HEK293 (cell line): ENCODE data around the gene CEP72.

Experiments
- GLIS1 ChIP-seq: fragments of 450-650 bp; formaldehyde crosslinking; IDR thresholded peaks from 2 replicates; pipeline ENCODE4 v1.5.1; 2016; ENCODE audit warnings: missing biosample characterization, missing genetic modification characterization
- PRDM1 ChIP-seq: fragments of 450-650 bp; formaldehyde crosslinking; IDR thresholded peaks from 2 replicates; pipeline ENCODE4; 2016; ENCODE audit warnings: missing biosample characterization, missing genetic modification characterization
- RBAK ChIP-seq: fragments of 450-650 bp; formaldehyde crosslinking; IDR thresholded peaks from 2 replicates; pipeline ENCODE4 v1.5.1; 2016; ENCODE audit warnings: missing biosample characterization, missing genetic modification characterization
- SCRT2 ChIP-seq: fragments of 450-650 bp; formaldehyde crosslinking; IDR thresholded peaks from 2 replicates; pipeline ENCODE4 v1.5.1; 2016; ENCODE audit warnings: missing biosample characterization, missing genetic modification characterization
- ZBTB17 ChIP-seq: fragments of 450-650 bp; formaldehyde crosslinking; IDR thresholded peaks from 2 replicates; pipeline ENCODE4 v1.5.1; 2016; ENCODE audit warnings: missing biosample characterization, missing genetic modification characterization
- ZEB2 ChIP-seq: fragments of 450-650 bp; formaldehyde crosslinking; IDR thresholded peaks from 2 replicates; pipeline ENCODE4 v1.5.1; 2016; ENCODE audit warnings: missing biosample characterization, missing genetic modification characterization
- ZFHX2 ChIP-seq: fragments of 450-650 bp; formaldehyde crosslinking; conservative IDR thresholded peaks from 2 replicates; pipeline ENCODE4 v1.5.1; 2016; ENCODE audit warnings: missing biosample characterization, missing genetic modification characterization
- ZFP69B ChIP-seq: fragments of 450-650 bp; formaldehyde crosslinking; IDR thresholded peaks from 2 replicates; pipeline ENCODE4 v1.5.1; 2016; ENCODE audit warnings: missing biosample characterization, missing genetic modification characterization
- ZNF146 ChIP-seq: fragments of 450-650 bp; formaldehyde crosslinking; IDR thresholded peaks from 2 replicates; pipeline ENCODE4 v1.5.1; 2016; ENCODE audit warnings: missing biosample characterization, missing genetic modification characterization
- ZNF239 ChIP-seq: fragments of 450-650 bp; formaldehyde crosslinking; IDR thresholded peaks from 2 replicates; pipeline ENCODE4 v1.5.1; 2016; ENCODE audit warnings: missing biosample characterization, missing genetic modification characterization
- ZNF248 ChIP-seq: fragments of 450-650 bp; formaldehyde crosslinking; IDR thresholded peaks from 2 replicates; pipeline ENCODE4 v1.5.1; 2017; ENCODE audit warnings: missing biosample characterization, missing genetic modification characterization
- ZNF292 ChIP-seq: fragments of 450-650 bp; formaldehyde crosslinking; IDR thresholded peaks from 2 replicates; pipeline ENCODE4 v1.5.1; 2016; ENCODE audit warnings: low read depth, missing biosample characterization, missing genetic modification characterization, borderline replicate concordance
- ZNF341 ChIP-seq: fragments of 450-650 bp; formaldehyde crosslinking; IDR thresholded peaks from 2 replicates; pipeline ENCODE4; 2016; ENCODE audit warnings: low read depth, missing biosample characterization, missing genetic modification characterization
- ZNF391 ChIP-seq: fragments of 450-650 bp; formaldehyde crosslinking; IDR thresholded peaks from 2 replicates; pipeline ENCODE4 v1.5.1; 2016; ENCODE audit warnings: low read depth, missing biosample characterization, missing genetic modification characterization, borderline replicate concordance
- ZNF623 ChIP-seq: fragments of 450-650 bp; formaldehyde crosslinking; IDR thresholded peaks from 2 replicates; pipeline ENCODE4 v1.5.1; 2016; ENCODE audit warnings: missing biosample characterization, missing genetic modification characterization
- ZNF626 ChIP-seq: fragments of 450-650 bp; sonication (Bioruptor Pico); formaldehyde crosslinking; IDR thresholded peaks from 2 replicates; pipeline ENCODE4 v1.5.1; 2018; ENCODE audit warnings: missing biosample characterization, missing genetic modification characterization, inconsistent platforms
- ZNF654 ChIP-seq: fragments of 450-650 bp; formaldehyde crosslinking; IDR thresholded peaks from 2 replicates; pipeline ENCODE4 v1.5.1; 2016; ENCODE audit warnings: low read depth, missing biosample characterization, missing genetic modification characterization
- ZNF747 ChIP-seq: fragments of 450-650 bp; formaldehyde crosslinking; IDR thresholded peaks from 2 replicates; pipeline ENCODE4 v1.5.1; 2016; ENCODE audit warnings: missing biosample characterization, missing genetic modification characterization
- ZSCAN23 ChIP-seq: fragments of 450-650 bp; formaldehyde crosslinking; IDR thresholded peaks from 2 replicates; pipeline ENCODE4 v1.5.1; 2016; ENCODE audit warnings: missing biosample characterization, missing genetic modification characterization
- TF ChIP-seq, protein P1 (sequence below): fragments of 450-650 bp; formaldehyde crosslinking; IDR thresholded peaks from 2 replicates; pipeline ENCODE4 v1.5.1; 2016; ENCODE audit warnings: missing biosample characterization, missing genetic modification characterization
- TF ChIP-seq, protein P2 (sequence below): fragments of 450-650 bp; IDR thresholded peaks from 2 replicates; pipeline ENCODE4 v1.5.1; 2018; ENCODE audit warnings: missing biosample characterization, mild to moderate bottlenecking, missing genetic modification characterization
- TF ChIP-seq, protein P3 (sequence below): fragments of 450-650 bp; formaldehyde crosslinking; IDR thresholded peaks from 2 replicates; pipeline ENCODE4 v1.5.1; 2016; ENCODE audit warnings: missing biosample characterization, missing genetic modification characterization
- TF ChIP-seq, protein P4 (sequence below): fragments of 450-650 bp; formaldehyde crosslinking; IDR thresholded peaks from 2 replicates; pipeline ENCODE4 v1.5.1; 2016; ENCODE audit warnings: missing biosample characterization, missing genetic modification characterization
- TF ChIP-seq, protein P5 (sequence below): fragments of 450-650 bp; formaldehyde crosslinking; IDR thresholded peaks from 2 replicates; pipeline ENCODE4 v1.5.1; 2016; ENCODE audit warnings: missing biosample characterization, missing genetic modification characterization
- TF ChIP-seq, protein P6 (sequence below): fragments of 450-650 bp; formaldehyde crosslinking; IDR thresholded peaks from 2 replicates; pipeline ENCODE4 v1.5.1; 2016; ENCODE audit warnings: missing biosample characterization, missing genetic modification characterization, borderline replicate concordance

CEP72 gene

DNA sequence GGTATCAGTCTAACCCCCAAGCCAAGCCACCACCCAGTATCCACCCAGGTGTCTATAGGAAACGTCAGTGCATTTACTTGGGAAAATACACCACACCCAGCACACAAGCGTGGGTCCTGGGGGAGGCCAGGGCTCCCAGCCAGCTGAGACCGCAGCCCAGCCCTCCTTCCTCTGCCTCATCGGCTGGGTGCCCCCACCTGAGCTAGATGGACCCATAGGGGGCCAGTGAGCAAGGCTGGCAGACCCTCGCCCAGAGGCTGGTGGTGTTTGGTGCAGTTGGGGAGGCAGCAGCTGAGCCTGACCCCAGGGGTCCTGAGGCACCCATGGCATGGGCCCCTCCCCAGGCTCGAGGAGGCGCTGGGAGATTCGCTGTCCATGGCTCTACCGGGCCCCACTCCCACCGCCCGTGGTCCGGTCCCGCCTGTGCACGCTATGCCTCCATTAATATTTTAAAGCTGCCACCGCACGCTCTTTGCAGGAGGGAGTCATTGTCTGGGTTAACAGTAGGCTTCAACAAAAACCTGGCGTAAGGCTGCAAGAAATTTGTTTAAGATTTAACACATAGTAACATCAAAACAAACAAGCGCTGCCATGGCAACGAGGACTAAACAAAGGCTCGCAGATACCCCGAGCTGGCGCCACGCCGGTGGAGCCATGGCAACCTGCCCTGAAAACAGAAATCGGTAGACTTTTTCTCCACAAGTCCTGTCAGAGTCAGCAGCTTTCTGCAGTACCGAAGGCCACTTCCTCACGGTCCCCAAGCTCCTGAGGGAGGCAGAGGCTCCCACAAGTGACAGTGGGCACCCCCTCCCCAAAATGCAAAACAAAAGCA is 60.4 kb downstream of the CEP72 start (continued):
- TF ChIP-seq ZSCAN23 (no peak), ZNF239 (no peak), PRDM1 (tag by site-specific recombination) (no peak; the same call in 1 of the 2 replicates), ZNF654 (tag by site-specific recombination) (no peak), ZNF626 (tag by site-specific recombination) (no peak), SCRT2 (tag by site-specific recombination) (no peak), RBAK (tag by site-specific recombination) (no peak), ZNF292 (no peak), ZEB2 (tag by site-specific recombination) (peak; percentile 13; the same call in 1 of the 2 replicates), ZBTB17 (tag by site-specific recombination) (peak; percentile 82), GLIS1 (tag by site-specific recombination) (peak; percentile 97), ZFP69B (tag by site-specific recombination) (peak; percentile 93), ZNF747 (tag by site-specific recombination) (no peak), ZNF623 (tag by site-specific recombination) (no peak), ZNF341 (tag by site-specific recombination) (no peak), ZNF146 (tag by site-specific recombination) (no peak), ZFHX2 (tag by site-specific recombination) (peak; percentile 34; the same call in 1 of the 2 replicates), ZNF391 (tag by site-specific recombination) (no peak), ZNF248 (no peak)
- TF ChIP-seq, protein P1, sequence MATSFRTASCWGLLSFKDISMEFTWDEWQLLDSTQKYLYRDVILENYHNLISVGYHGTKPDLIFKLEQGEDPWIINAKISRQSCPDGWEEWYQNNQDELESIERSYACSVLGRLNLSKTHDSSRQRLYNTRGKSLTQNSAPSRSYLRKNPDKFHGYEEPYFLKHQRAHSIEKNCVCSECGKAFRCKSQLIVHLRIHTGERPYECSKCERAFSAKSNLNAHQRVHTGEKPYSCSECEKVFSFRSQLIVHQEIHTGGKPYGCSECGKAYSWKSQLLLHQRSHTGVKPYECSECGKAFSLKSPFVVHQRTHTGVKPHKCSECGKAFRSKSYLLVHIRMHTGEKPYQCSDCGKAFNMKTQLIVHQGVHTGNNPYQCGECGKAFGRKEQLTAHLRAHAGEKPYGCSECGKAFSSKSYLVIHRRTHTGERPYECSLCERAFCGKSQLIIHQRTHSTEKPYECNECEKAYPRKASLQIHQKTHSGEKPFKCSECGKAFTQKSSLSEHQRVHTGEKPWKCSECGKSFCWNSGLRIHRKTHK (tag by site-specific recombination): no peak
- TF ChIP-seq, protein P2, sequence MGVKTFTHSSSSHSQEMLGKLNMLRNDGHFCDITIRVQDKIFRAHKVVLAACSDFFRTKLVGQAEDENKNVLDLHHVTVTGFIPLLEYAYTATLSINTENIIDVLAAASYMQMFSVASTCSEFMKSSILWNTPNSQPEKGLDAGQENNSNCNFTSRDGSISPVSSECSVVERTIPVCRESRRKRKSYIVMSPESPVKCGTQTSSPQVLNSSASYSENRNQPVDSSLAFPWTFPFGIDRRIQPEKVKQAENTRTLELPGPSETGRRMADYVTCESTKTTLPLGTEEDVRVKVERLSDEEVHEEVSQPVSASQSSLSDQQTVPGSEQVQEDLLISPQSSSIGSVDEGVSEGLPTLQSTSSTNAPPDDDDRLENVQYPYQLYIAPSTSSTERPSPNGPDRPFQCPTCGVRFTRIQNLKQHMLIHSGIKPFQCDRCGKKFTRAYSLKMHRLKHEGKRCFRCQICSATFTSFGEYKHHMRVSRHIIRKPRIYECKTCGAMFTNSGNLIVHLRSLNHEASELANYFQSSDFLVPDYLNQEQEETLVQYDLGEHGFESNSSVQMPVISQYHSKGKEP (tag by site-specific recombination): peak; percentile 63
- TF ChIP-seq, protein P3, sequence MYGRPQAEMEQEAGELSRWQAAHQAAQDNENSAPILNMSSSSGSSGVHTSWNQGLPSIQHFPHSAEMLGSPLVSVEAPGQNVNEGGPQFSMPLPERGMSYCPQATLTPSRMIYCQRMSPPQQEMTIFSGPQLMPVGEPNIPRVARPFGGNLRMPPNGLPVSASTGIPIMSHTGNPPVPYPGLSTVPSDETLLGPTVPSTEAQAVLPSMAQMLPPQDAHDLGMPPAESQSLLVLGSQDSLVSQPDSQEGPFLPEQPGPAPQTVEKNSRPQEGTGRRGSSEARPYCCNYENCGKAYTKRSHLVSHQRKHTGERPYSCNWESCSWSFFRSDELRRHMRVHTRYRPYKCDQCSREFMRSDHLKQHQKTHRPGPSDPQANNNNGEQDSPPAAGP (tag by site-specific recombination): no peak; the same call in 1 of the 2 replicates
- TF ChIP-seq, protein P4, sequence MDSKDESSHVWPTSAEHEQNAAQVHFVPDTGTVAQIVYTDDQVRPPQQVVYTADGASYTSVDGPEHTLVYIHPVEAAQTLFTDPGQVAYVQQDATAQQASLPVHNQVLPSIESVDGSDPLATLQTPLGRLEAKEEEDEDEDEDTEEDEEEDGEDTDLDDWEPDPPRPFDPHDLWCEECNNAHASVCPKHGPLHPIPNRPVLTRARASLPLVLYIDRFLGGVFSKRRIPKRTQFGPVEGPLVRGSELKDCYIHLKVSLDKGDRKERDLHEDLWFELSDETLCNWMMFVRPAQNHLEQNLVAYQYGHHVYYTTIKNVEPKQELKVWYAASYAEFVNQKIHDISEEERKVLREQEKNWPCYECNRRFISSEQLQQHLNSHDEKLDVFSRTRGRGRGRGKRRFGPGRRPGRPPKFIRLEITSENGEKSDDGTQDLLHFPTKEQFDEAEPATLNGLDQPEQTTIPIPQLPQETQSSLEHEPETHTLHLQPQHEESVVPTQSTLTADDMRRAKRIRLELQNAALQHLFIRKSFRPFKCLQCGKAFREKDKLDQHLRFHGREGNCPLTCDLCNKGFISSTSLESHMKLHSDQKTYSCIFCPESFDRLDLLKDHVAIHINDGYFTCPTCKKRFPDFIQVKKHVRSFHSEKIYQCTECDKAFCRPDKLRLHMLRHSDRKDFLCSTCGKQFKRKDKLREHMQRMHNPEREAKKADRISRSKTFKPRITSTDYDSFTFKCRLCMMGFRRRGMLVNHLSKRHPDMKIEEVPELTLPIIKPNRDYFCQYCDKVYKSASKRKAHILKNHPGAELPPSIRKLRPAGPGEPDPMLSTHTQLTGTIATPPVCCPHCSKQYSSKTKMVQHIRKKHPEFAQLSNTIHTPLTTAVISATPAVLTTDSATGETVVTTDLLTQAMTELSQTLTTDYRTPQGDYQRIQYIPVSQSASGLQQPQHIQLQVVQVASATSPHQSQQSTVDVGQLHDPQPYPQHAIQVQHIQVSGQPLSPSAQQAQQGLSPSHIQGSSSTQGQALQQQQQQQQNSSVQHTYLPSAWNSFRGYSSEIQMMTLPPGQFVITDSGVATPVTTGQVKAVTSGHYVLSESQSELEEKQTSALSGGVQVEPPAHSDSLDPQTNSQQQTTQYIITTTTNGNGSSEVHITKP (tag by site-specific recombination): peak; percentile 60
- TF ChIP-seq, protein P5, sequence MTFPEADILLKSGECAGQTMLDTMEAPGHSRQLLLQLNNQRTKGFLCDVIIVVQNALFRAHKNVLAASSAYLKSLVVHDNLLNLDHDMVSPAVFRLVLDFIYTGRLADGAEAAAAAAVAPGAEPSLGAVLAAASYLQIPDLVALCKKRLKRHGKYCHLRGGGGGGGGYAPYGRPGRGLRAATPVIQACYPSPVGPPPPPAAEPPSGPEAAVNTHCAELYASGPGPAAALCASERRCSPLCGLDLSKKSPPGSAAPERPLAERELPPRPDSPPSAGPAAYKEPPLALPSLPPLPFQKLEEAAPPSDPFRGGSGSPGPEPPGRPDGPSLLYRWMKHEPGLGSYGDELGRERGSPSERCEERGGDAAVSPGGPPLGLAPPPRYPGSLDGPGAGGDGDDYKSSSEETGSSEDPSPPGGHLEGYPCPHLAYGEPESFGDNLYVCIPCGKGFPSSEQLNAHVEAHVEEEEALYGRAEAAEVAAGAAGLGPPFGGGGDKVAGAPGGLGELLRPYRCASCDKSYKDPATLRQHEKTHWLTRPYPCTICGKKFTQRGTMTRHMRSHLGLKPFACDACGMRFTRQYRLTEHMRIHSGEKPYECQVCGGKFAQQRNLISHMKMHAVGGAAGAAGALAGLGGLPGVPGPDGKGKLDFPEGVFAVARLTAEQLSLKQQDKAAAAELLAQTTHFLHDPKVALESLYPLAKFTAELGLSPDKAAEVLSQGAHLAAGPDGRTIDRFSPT (tag by site-specific recombination): no peak
- TF ChIP-seq, protein P6, sequence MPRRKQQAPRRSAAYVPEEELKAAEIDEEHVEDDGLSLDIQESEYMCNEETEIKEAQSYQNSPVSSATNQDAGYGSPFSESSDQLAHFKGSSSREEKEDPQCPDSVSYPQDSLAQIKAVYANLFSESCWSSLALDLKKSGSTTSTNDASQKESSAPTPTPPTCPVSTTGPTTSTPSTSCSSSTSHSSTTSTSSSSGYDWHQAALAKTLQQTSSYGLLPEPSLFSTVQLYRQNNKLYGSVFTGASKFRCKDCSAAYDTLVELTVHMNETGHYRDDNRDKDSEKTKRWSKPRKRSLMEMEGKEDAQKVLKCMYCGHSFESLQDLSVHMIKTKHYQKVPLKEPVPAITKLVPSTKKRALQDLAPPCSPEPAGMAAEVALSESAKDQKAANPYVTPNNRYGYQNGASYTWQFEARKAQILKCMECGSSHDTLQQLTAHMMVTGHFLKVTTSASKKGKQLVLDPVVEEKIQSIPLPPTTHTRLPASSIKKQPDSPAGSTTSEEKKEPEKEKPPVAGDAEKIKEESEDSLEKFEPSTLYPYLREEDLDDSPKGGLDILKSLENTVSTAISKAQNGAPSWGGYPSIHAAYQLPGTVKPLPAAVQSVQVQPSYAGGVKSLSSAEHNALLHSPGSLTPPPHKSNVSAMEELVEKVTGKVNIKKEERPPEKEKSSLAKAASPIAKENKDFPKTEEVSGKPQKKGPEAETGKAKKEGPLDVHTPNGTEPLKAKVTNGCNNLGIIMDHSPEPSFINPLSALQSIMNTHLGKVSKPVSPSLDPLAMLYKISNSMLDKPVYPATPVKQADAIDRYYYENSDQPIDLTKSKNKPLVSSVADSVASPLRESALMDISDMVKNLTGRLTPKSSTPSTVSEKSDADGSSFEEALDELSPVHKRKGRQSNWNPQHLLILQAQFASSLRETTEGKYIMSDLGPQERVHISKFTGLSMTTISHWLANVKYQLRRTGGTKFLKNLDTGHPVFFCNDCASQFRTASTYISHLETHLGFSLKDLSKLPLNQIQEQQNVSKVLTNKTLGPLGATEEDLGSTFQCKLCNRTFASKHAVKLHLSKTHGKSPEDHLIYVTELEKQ: no peak
